OCI-LY7 (cell line): ENCODE data around the gene LRRC71. TPM values are rescaled to one million over a fixed set of nuclear protein-coding genes. Genes with fewer than 3 reads are reported as not detected.

Experiments
- BruUV-seq: library from RNA; stranded (reverse); fragments of 400-500 nt; replicated peaks from 2 replicates; lab custom pipeline; 2021; lab: Mats Ljungman, UMichigan
- CTCF ChIA-PET: fragments of 300-600 bp; sonication (Branson Sonifier 250); formaldehyde crosslinking; loops from one replicate; lab custom pipeline; 2022; ENCODE audit warnings: antibody characterized with exemption; ENCODE audit not compliant: unreplicated experiment; lab: Charles Lee
- POLR2A ChIA-PET: fragments of 300-600 bp; sonication (Branson Sonifier 250); formaldehyde crosslinking; loops from one replicate; lab custom pipeline; 2022; ENCODE audit warnings: antibody characterized with exemption; lab: Charles Lee
- DNase-seq: peaks from one replicate; pipeline ENCODE4 v3.0.0-alpha.2; 2015; ENCODE audit warnings: low spot score
- H2AFZ ChIP-seq: fragments of 200-600 bp; sonication (generic), shearing (Covaris generic); 2 replicates; pipeline ENCODE4 v1.6.1; 2014; ENCODE audit warnings: mild to moderate bottlenecking, antibody characterized with exemption, low read length, moderate library complexity
- H3K27ac ChIP-seq: fragments of 200-600 bp; sonication (generic); 2 replicates; pipeline ENCODE4 v1.5.1; 2014; ENCODE audit warnings: mixed run types, low read depth, mild to moderate bottlenecking, moderate library complexity, low read length, inconsistent platforms; ENCODE audit not compliant: poor library complexity, severe bottlenecking
- H3K36me3 ChIP-seq: fragments of 200-600 bp; sonication (generic); 2 replicates; pipeline ENCODE4 v1.6.1; 2014; ENCODE audit warnings: mild to moderate bottlenecking, antibody characterized with exemption, low read length, moderate library complexity, mixed read lengths; ENCODE audit not compliant: insufficient read depth
- H3K4me1 ChIP-seq: fragments of 200-600 bp; sonication (generic); 2 replicates; pipeline ENCODE4 v1.5.1; 2014; ENCODE audit warnings: mild to moderate bottlenecking, low read length; ENCODE audit not compliant: insufficient read depth, poor library complexity, severe bottlenecking
- H3K4me2 ChIP-seq: fragments of 200-600 bp; sonication (generic); 2 replicates; pipeline ENCODE4 v1.6.1; 2014; ENCODE audit warnings: mild to moderate bottlenecking, low read length
- H3K4me3 ChIP-seq: fragments of 200-600 bp; sonication (generic); 2 replicates; pipeline ENCODE4 v1.5.1; 2014; ENCODE audit warnings: mild to moderate bottlenecking, low read depth, low read length; ENCODE audit not compliant: poor library complexity, severe bottlenecking
- H3K79me2 ChIP-seq: fragments of 200-600 bp; sonication (generic); 2 replicates; pipeline ENCODE4 v1.6.1; 2016; ENCODE audit warnings: low read depth, mild to moderate bottlenecking, low read length, moderate library complexity, mixed read lengths; ENCODE audit not compliant: insufficient read depth
- H3K9me2 ChIP-seq: fragments of 200-600 bp; sonication (generic); 2 replicates; pipeline ENCODE4 v1.6.1; 2016; ENCODE audit warnings: mild to moderate bottlenecking, low read length, mixed read lengths; ENCODE audit not compliant: insufficient read depth
- H3K9me3 ChIP-seq: fragments of 200-600 bp; sonication (generic); 2 replicates; pipeline ENCODE4 v1.6.1; 2014; ENCODE audit warnings: mild to moderate bottlenecking, mixed run types, low read length, mixed read lengths
- H4K20me1 ChIP-seq: fragments of 200-600 bp; sonication (generic); 2 replicates; pipeline ENCODE4 v1.6.1; 2014; ENCODE audit warnings: mild to moderate bottlenecking, antibody characterized with exemption, low read length, moderate library complexity, mixed read lengths; ENCODE audit not compliant: insufficient read depth
- EZH2phosphoT487 ChIP-seq: fragments of 200-600 bp; sonication (generic); IDR thresholded peaks from 2 replicates; pipeline ENCODE4 v1.6.1; 2018; ENCODE audit warnings: low read depth, borderline replicate concordance, mild to moderate bottlenecking, mixed run types, antibody characterized with exemption, low read length, moderate library complexity, mixed read lengths
- intact Hi-C: fragments of 100-400 bp; cut with micrococcal nuclease; formaldehyde crosslinking; loops from one replicate; pipeline ENCODE4 v1.10.0; 2022; ENCODE audit not compliant: unreplicated experiment
- total RNA-seq, 2 experiments: library from RNA; depleted of rRNA in 1 of 2; stranded (reverse); fragments of >200 nt in 1 of 2; shearing (Covaris generic) in 1 of 2; gene quantifications; 2 replicates each; pipeline ENCODE4 v1.2.3, GENCODE V29; 2014 to 2022
- TF ChIP-seq, protein P1 (sequence below): fragments of 200-600 bp; sonication (generic); conservative IDR thresholded peaks from 2 replicates; pipeline ENCODE4 v1.5.1; 2014; ENCODE audit warnings: mild to moderate bottlenecking, antibody characterized with exemption, low read length, moderate library complexity, mixed read lengths

The LRRC71 gene
- total RNA-seq, 2 experiments from 2014 or later = not detected

DNA sequence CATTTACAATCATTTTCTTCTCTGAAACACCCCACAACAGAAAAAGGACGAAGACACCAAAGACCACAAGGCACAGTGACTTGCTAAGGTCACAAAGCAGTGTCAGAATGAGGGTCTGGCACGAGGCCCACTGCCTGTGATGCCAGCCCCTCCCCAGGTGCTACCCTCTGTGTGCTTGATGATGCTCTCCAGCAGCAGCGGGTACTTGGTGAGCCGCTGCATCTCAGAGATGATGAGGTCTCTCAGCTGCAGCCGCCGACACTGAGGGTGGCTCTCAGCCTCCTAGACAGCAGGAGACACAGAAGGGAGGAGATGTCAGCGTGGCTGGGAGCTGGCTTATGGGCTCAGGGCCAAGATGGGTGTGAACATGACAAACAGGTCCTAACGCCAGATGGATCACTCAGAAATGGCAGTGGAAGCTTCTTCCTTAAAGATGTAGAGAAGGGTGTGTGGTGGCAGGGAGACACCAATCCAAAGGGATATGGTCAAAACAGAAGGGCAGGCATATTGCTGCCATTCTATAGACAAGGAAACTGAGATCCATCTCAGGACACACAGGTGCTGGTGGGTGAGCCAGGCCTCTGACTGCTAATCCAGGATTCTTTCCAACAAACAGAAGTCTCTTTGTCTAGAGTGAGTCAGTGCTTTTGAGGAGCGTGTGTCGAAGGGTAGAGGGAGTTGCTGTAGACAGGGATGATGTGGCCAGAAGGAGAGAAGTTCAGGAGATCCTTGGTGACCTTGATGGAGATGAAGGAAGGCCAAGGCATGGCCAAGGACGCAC lies 25.6 kb downstream of the LRRC71 start:
- intact Hi-C loops = no loop called here
- DNase-seq = no peak
- ChIA-PET CTCF (no interaction called here), POLR2A (no interaction called here)
- Histone ChIP-seq H3K36me3 (no peaks in the 10 kb centered on the region), H3K4me1 (no peaks in the 10 kb centered on the region), H3K4me2 (no peak overlapping the region), H3K9me3 (no peaks in the 10 kb centered on the region), H3K79me2 (no peaks in the 10 kb centered on the region), H4K20me1 (no peaks in the 10 kb centered on the region), H3K27ac (no peak overlapping the region), H2AFZ (no peak overlapping the region), H3K4me3 (no peak overlapping the region), H3K9me2 (no peaks in the 10 kb centered on the region)
- no TSS peak for BruUV-seq
- TF ChIP-seq, protein P1, sequence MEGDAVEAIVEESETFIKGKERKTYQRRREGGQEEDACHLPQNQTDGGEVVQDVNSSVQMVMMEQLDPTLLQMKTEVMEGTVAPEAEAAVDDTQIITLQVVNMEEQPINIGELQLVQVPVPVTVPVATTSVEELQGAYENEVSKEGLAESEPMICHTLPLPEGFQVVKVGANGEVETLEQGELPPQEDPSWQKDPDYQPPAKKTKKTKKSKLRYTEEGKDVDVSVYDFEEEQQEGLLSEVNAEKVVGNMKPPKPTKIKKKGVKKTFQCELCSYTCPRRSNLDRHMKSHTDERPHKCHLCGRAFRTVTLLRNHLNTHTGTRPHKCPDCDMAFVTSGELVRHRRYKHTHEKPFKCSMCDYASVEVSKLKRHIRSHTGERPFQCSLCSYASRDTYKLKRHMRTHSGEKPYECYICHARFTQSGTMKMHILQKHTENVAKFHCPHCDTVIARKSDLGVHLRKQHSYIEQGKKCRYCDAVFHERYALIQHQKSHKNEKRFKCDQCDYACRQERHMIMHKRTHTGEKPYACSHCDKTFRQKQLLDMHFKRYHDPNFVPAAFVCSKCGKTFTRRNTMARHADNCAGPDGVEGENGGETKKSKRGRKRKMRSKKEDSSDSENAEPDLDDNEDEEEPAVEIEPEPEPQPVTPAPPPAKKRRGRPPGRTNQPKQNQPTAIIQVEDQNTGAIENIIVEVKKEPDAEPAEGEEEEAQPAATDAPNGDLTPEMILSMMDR = no peak
- no peak for TF ChIP-seq EZH2phosphoT487

DNA sequence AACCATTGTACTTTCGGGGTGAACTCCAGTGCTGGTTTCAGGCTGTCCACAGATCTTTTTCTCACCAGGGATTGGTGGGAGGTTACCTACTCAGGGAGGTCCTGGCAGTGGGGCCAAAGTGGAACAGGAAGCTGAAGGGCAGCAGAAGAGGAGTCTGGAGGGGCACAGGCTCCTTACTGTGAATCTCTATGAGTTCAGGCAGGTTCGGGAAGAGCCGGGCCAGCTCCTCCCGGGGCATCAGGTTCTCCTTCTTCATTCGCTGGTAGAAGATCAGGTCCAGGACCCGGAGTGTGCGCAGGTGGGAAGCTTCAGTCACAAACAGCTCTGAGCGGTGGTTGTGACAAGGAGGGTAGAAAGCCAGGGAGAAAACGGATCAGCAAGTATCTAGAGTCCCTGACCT lies 26.7 kb downstream of the LRRC71 start:
- intact Hi-C loops = no loop called here
- ChIA-PET POLR2A (no interaction called here), CTCF (no interaction called here)
- no peak for DNase-seq
- no peaks in the 10 kb centered on the region for H3K79me2 ChIP-seq
- BruUV-seq = no TSS peak
- no peak overlapping the region for H2AFZ ChIP-seq
- no peaks in the 10 kb centered on the region for H3K36me3 ChIP-seq
- TF ChIP-seq, protein P1 = no peak
- TF ChIP-seq EZH2phosphoT487 = no peak
- no peaks in the 10 kb centered on the region for H3K9me3 ChIP-seq
- H3K4me2 ChIP-seq = no peak overlapping the region
- H3K27ac ChIP-seq = no peak overlapping the region
- H3K4me3 ChIP-seq = no peak overlapping the region
- H4K20me1 ChIP-seq = no peaks in the 10 kb centered on the region
- H3K4me1 ChIP-seq = no peaks in the 10 kb centered on the region
- no peaks in the 10 kb centered on the region for H3K9me2 ChIP-seq

DNA sequence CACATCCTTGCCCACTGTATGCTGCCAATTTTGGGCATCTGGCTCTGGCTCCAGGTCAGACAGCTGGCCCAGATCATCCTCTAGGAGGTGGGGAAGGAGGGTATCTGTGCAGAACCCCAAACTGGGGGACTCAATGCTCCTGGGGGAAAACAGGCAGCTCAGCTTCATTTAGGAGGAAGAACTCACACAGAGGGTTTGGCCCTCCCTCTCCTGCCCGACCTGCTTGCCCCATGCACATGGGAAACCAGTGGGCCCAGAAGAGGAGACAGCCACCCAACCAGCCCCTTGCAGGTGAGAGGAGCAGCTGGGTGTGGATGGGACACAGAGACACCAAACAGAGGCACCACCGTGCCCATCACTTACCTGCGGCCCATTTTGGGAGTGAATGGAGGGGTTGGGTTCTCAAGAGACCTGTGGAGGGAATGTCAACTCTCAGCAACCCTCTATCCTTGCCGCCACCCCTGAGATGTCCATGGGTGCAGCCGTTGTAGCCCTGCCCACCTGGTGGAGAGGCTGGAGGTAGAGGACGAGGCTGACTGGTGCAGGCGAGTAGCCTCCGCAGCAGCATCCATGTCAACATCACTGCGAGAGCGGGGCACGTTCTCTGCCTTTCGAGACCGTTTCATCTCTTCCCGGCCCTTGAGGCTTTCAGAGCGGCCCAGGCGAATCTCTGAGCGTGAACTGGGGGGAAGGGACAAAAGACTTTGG lies 27.5 kb downstream of the LRRC71 start:
- intact Hi-C loops = no loop called here
- DNase-seq = no peak
- Histone ChIP-seq H3K9me3 (no peaks in the 10 kb centered on the region), H3K36me3 (no peaks in the 10 kb centered on the region), H3K79me2 (no peaks in the 10 kb centered on the region), H2AFZ (no peak overlapping the region), H3K27ac (no peak overlapping the region), H4K20me1 (no peaks in the 10 kb centered on the region), H3K4me2 (no peak overlapping the region), H3K9me2 (no peaks in the 10 kb centered on the region), H3K4me3 (no peak overlapping the region), H3K4me1 (no peaks in the 10 kb centered on the region)
- TF ChIP-seq, protein P1 = no peak
- TF ChIP-seq EZH2phosphoT487 = no peak
- ChIA-PET POLR2A (no interaction called here), CTCF (no interaction called here)
- BruUV-seq = no TSS peak
